Measurements from ENCODE around the gene ERN1.
"Not testable (repeated sequence)": the region's sequence is repeated elsewhere in the genome, so short reads cannot be mapped to it uniquely, and the experiment has no call there.

Gene ERN1

DNA sequence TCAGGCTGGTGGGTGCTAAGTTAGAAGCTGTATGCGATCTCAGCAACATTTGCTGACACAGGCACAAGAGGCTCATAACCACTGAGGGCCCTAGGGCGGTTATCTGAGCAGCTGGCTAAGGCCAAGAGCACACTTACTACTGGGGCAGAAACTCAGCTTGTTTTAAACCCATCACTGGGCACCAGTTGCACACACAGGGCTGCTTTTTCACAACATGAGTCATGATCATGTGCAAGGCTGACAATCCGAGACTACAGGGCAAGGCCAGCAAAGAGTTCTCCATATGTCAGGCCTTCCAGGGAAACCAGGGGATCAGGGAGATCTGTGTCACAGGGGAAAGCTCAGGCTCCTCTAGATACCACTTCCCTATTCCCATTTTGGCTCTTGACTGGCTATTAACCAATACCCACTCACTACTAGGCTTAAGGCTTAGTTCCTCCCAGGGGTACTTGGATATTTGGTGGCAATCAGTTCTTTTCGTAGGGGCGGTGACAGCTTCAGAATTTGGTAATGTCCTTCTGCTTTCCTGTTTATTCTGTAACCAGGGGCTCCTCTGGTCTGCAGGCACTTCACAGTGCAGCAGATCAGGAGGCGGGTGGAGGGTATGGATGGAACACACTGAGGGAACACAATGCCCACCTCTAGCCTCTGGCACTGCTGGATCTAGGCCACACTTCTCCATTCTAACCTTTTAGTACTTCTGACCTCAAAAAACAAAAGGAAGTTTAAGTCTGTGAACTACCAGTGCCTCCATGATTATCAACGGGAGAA is 44.9 kb upstream of the ERN1 start:
- Histone ChIP-seq H3K9me3 (no peaks in the 10 kb centered on the region), H3K4me3 (ENCODE audit: low read depth, low read length) (no peak overlapping the region), H3K36me3 (peaks cover 15% of the 10 kb centered on the region), H3K27me3 (no peaks in the 10 kb centered on the region), H3K4me1 (peaks cover 15% of the 10 kb centered on the region)
- DNase-seq = no peak
- TF ChIP-seq, protein P1, sequence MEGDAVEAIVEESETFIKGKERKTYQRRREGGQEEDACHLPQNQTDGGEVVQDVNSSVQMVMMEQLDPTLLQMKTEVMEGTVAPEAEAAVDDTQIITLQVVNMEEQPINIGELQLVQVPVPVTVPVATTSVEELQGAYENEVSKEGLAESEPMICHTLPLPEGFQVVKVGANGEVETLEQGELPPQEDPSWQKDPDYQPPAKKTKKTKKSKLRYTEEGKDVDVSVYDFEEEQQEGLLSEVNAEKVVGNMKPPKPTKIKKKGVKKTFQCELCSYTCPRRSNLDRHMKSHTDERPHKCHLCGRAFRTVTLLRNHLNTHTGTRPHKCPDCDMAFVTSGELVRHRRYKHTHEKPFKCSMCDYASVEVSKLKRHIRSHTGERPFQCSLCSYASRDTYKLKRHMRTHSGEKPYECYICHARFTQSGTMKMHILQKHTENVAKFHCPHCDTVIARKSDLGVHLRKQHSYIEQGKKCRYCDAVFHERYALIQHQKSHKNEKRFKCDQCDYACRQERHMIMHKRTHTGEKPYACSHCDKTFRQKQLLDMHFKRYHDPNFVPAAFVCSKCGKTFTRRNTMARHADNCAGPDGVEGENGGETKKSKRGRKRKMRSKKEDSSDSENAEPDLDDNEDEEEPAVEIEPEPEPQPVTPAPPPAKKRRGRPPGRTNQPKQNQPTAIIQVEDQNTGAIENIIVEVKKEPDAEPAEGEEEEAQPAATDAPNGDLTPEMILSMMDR (IDR thresholded peaks at IDR 0.05; ENCODE audit: low read depth, low read length) = no peak

DNA sequence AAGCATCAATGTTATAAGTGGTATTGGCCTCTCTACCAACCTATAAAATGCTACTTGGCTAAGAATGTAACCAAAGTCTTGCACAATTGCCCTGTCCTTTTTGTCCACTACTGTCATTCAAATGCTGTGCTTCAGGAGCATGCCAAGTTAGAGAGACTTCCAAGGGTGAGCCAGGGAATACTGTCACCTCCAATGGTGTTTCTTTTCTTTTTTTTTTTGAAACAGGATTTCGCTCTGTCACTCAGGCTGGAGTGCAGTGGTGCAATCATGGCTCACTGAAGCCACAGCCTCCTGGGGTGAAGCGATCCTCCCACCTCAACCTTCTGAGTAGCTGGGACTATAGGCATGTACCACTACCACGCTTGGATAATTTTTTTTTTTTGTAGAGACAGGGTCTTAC is 43.7 kb upstream of the ERN1 start:
- H3K9me3 ChIP-seq = no peaks in the 10 kb centered on the region
- no peaks in the 10 kb centered on the region for H3K27me3 ChIP-seq
- H3K4me3 ChIP-seq (ENCODE audit: low read depth, low read length) = no peak overlapping the region
- DNase-seq = no peak
- peaks cover 15% of the 10 kb centered on the region for H3K36me3 ChIP-seq
- H3K4me1 ChIP-seq = peaks cover 14% of the 10 kb centered on the region
- TF ChIP-seq, protein P1 (IDR thresholded peaks at IDR 0.05; ENCODE audit: low read depth, low read length) = no peak

DNA sequence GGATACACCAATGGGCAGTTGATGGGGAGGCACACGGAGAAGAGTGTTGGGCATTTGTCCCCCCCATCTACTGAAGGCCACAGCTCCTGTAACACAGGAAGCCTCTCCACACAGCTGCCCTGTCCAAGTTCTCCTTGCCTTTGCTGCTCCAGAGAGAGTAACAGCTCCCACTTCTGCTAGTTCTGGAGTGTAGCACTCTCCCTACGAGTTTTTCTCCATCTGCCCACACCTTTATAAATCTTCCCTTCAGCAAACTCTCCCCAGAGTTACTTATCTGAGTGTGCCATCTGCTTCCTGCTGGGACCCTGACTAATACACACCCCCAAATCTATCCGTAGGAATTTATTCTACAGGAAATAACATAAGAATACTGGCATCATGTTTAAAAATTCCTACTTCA is 42.6 kb upstream of the ERN1 start:
- H3K4me3 ChIP-seq (ENCODE audit: low read depth, low read length) = no peak overlapping the region
- H3K9me3 ChIP-seq = no peaks in the 10 kb centered on the region
- H3K36me3 ChIP-seq = peaks cover 15% of the 10 kb centered on the region
- TF ChIP-seq, protein P1 (IDR thresholded peaks at IDR 0.05; ENCODE audit: low read depth, low read length) = no peak
- H3K4me1 ChIP-seq = peaks cover 4% of the 10 kb centered on the region
- H3K27me3 ChIP-seq = no peaks in the 10 kb centered on the region
- DNase-seq = no peak

DNA sequence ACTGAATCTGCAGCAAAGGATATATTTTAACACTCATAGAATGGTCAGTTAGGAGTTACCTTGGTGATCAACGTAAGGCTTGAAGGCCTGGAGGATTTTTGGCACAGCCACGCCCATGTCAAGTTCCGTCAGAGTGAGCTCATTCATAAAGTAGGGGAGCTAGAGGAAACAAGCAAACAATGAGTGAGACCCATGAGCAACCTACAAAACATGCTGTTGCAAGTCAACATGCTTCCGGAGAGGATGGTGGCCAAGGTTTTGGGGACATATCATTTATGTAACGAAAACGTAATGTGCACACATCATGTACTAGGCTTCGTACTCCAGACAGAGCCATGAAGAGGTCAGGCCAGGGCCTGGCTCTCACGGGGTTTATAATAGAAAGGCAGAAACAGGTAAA is 41.1 kb upstream of the ERN1 start:
- Histone ChIP-seq H3K9me3 (no peaks in the 10 kb centered on the region), H3K36me3 (peaks cover 10% of the 10 kb centered on the region), H3K27me3 (no peaks in the 10 kb centered on the region), H3K4me3 (ENCODE audit: low read depth, low read length) (no peak overlapping the region), H3K4me1 (no peaks in the 10 kb centered on the region)
- TF ChIP-seq, protein P1 (IDR thresholded peaks at IDR 0.05; ENCODE audit: low read depth, low read length) = no peak
- DNase-seq = no peak

DNA sequence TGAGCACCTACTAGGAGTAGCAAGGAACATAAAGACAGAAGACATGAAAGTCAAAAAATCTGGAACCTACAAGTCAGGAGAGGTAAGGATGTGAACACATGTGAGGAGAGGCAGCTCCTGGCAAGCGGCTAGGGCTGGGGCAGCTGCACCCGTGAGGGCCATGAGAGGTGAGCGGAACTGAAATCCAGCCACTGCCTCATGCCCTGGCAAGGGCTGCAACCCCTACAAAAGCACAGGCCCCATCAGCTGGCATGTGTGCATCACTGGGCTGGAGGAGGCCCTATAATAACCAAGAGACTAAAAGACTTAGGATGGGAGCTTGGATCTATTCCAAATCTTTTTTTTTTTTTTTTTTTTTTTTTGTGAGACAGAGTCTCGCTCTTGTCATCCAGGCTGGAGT is 40.3 kb upstream of the ERN1 start:
- Histone ChIP-seq H3K4me3 (ENCODE audit: low read depth, low read length) (no peak overlapping the region), H3K9me3 (no peaks in the 10 kb centered on the region), H3K36me3 (peaks cover 6% of the 10 kb centered on the region), H3K27me3 (no peaks in the 10 kb centered on the region), H3K4me1 (no peaks in the 10 kb centered on the region)
- TF ChIP-seq, protein P1 (IDR thresholded peaks at IDR 0.05; ENCODE audit: low read depth, low read length) = no peak
- DNase-seq = no peak

DNA sequence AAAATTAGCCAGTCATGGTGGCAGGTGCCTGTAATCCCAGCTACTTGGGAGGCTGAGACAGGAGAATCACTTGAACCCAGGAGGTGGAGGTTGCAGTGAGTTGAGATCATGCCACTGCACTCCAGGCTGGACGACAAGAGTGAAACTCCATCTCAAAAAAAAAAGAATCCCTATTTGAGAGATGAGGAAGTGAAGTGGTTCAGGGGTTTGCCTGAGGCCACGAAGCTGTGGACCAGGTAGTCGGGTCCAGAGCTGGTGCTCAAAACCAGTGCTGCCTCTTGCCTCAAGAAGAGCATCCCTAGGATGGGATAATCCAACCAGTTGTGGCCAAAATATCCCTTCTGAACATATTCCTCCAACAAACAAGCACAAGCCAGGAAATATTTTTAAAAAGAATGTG is 37.7 kb upstream of the ERN1 start:
- not testable (repeated sequence) for H3K27me3 ChIP-seq; DNase-seq; H3K36me3 ChIP-seq; H3K9me3 ChIP-seq; H3K4me3 ChIP-seq (ENCODE audit: low read depth, low read length); H3K4me1 ChIP-seq

Measured in BE2C (cell line).